CD8-positive, alpha-beta memory T cell (primary cell): Measurements from ENCODE around the gene ATP6V1F. TPM values are rescaled to one million over a fixed set of nuclear protein-coding genes. Genes with fewer than 3 reads are reported as not detected.

ENCODE experiments used
- CTCF ChIA-PET: fragments of 350-600 bp; sonication (Branson Sonifier 250); formaldehyde crosslinking; loops from one replicate; lab custom pipeline; 2021; ENCODE audit warnings: antibody characterized with exemption; lab: Charles Lee
- POLR2A ChIA-PET: fragments of 350-600 bp; sonication (Branson Sonifier 250); formaldehyde crosslinking; loops from one replicate; lab custom pipeline; 2021; ENCODE audit warnings: antibody characterized with exemption; lab: Charles Lee
- DNase-seq, 5 donors: peaks; one replicate each; pipeline versions ENCODE4 v3.0.0 to v3.0.0-alpha.2; 2020 to 2022; ENCODE audit warnings: mixed read lengths in 1 of 5
- H3K27ac ChIP-seq: one replicate; pipeline ENCODE4 v1.7.0; 2013; ENCODE audit warnings: low read depth, mild to moderate bottlenecking, low read length, moderate library complexity
- H3K27me3 ChIP-seq: 2 replicates; pipeline ENCODE4 v1.7.0; 2013; ENCODE audit warnings: low read length, mild to moderate bottlenecking; ENCODE audit not compliant: insufficient read depth, poor library complexity, severe bottlenecking
- H3K36me3 ChIP-seq: 2 replicates; pipeline ENCODE4 v1.7.0; 2013; ENCODE audit warnings: mild to moderate bottlenecking, low read length, moderate library complexity; ENCODE audit not compliant: insufficient read depth
- H3K4me1 ChIP-seq: 2 replicates; pipeline ENCODE4 v1.7.0; 2013; ENCODE audit warnings: mild to moderate bottlenecking, low read length, moderate library complexity; ENCODE audit not compliant: insufficient read depth
- H3K4me3 ChIP-seq: 2 replicates; pipeline ENCODE4 v1.7.0; 2013; ENCODE audit warnings: mild to moderate bottlenecking, low read length
- H3K9me3 ChIP-seq: 2 replicates; pipeline ENCODE4 v1.7.0; 2013; ENCODE audit warnings: mild to moderate bottlenecking, low read length
- H3K27ac Mint-ChIP-seq, 8 donors: one replicate each; pipeline ENCODE4 v1.8.0; 2020 to 2021; ENCODE audit warnings: mixed read lengths in 8 of 8, mild to moderate bottlenecking in 6 of 8, inconsistent platforms in 3 of 8, moderate library complexity in 3 of 8
- H3K27me3 Mint-ChIP-seq, 2 donors: one replicate each; pipeline ENCODE4 v1.8.0; 2020 to 2021; ENCODE audit warnings: mixed read lengths in 2 of 2, mild to moderate bottlenecking in 1 of 2, moderate library complexity in 1 of 2
- H3K36me3 Mint-ChIP-seq, 3 donors: one replicate each; pipeline ENCODE4 v1.8.0; 2020 to 2021; ENCODE audit warnings: mixed read lengths in 3 of 3, inconsistent platforms in 1 of 3, mild to moderate bottlenecking in 1 of 3
- H3K4me1 Mint-ChIP-seq, 3 donors: one replicate each; pipeline ENCODE4 v1.8.0; 2020 to 2021; ENCODE audit warnings: mixed read lengths in 3 of 3, inconsistent platforms in 1 of 3, mild to moderate bottlenecking in 1 of 3
- H3K4me3 Mint-ChIP-seq, 7 donors: one replicate each; pipeline ENCODE4 v1.8.0; 2020 to 2021; ENCODE audit warnings: mixed read lengths in 7 of 7, mild to moderate bottlenecking in 6 of 7, moderate library complexity in 4 of 7, inconsistent platforms in 2 of 7
- H3K9me3 Mint-ChIP-seq, 5 donors: one replicate each; pipeline ENCODE4 v1.8.0; 2020 to 2022; ENCODE audit warnings: mixed read lengths in 5 of 5, mild to moderate bottlenecking in 3 of 5, moderate library complexity in 2 of 5, inconsistent platforms in 1 of 5
- polyA plus RNA-seq: library from polyadenylated mRNA; unstranded; fragments of 300-500 nt; fragmentation: Illumina TruSeq; gene quantifications from one replicate; pipeline ENCODE4 v1.2.3, GENCODE V29; 2021
- total RNA-seq, 2 experiments: library from RNA; stranded (reverse); gene quantifications; one replicate each; pipeline ENCODE4 v1.2.3, GENCODE V29; 2021

The ATP6V1F gene
- total and polyA plus RNA-seq, 3 experiments from 2014 or later = 145 to 295 (median 147) TPM

- H3K36me3 ChIP-seq = no peaks in the 10 kb centered on the region
- no peaks in the 10 kb centered on the region for H3K9me3 ChIP-seq
- ChIA-PET POLR2A (no interaction called here), CTCF (interaction anchor here (1.1 to 2.9 kb wide), 4 partner anchors 16 to 188 kb away, joined by 3 to 17 read pairs (median 3); no protein-coding TSS in a partner anchor)
- no peaks in the 10 kb centered on the region for H3K36me3 Mint-ChIP-seq
- H3K27ac Mint-ChIP-seq = no peak overlapping the region
- no peaks in the 10 kb centered on the region for H3K4me1 ChIP-seq
- no peak overlapping the region for H3K4me3 Mint-ChIP-seq
- peaks cover 8 to 39% of the 10 kb centered on the region in 2 donors for H3K27me3 Mint-ChIP-seq
- H3K9me3 Mint-ChIP-seq = no peaks in the 10 kb centered on the region
- no peaks in the 10 kb centered on the region for H3K4me1 Mint-ChIP-seq
- no peak overlapping the region for H3K27ac ChIP-seq
- no peak for DNase-seq
- H3K27me3 ChIP-seq = no peaks in the 10 kb centered on the region
- no peak overlapping the region for H3K4me3 ChIP-seq
Measured at GRCh38 chr7:128903621-128904361, 41.1 kb downstream of the ATP6V1F start.

- ChIA-PET POLR2A (no interaction called here), CTCF (interaction anchor here (1.1 to 2.9 kb wide), 4 partner anchors 15 to 187 kb away, joined by 3 to 17 read pairs (median 3); no protein-coding TSS in a partner anchor)
- Histone ChIP-seq H3K27ac (no peak overlapping the region), H3K27me3 (no peaks in the 10 kb centered on the region), H3K4me1 (no peaks in the 10 kb centered on the region), H3K4me3 (no peak overlapping the region), H3K9me3 (no peaks in the 10 kb centered on the region), H3K36me3 (no peaks in the 10 kb centered on the region)
- Mint-ChIP-seq H3K27me3 (peaks cover 16 to 47% of the 10 kb centered on the region in 2 donors), H3K27ac (no peak overlapping the region), H3K9me3 (no peaks in the 10 kb centered on the region), H3K4me3 (no peak overlapping the region), H3K4me1 (no peaks in the 10 kb centered on the region), H3K36me3 (no peaks in the 10 kb centered on the region)
- DNase-seq = peak in 3 of 5 donors; percentile 45 to 59 (median 55)
Measured at GRCh38 chr7:128904381-128905197, 41.9 kb downstream of the ATP6V1F start.

DNA sequence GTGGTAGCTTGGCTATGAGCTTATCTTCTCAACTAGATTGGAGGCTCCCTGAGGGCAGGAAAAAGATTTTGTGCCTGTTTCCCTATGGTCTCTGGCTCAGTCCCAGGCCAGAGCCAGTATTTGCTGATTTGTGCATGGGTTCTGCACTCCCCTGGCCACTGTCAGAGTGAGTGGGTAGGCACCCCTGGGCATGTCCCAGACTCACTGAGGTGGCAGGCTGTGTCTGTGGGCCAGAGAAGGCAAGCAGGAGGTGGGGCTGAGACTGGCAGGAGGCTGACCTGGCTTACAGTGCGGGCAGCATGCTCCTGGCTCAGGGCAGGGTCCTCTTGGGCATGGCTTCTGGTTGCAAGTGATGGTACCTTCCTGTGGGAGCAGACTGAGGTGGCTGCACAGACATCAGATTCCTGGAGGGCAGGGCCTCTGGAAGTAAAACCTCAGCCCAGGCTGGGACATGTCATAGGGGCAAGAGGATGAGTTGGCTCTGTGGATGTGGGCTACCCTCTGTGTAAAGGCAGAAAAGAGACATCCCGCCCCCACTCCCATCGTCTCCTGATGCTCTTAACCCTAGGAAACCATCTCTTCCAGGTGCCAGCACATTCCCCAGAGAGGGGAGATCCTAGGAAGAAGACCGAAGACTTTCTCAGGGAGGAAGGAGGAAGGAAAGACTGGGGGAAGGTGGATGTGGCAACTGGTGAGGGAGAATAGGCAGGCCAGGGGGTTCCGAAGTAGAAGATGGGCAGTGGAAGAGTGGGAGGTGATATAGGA lies 43.5 kb downstream of the ATP6V1F start:
- no peaks in the 10 kb centered on the region for H3K9me3 Mint-ChIP-seq
- no peaks in the 10 kb centered on the region for H3K36me3 Mint-ChIP-seq

GRCh38 chr7:128906766-128907559 lies 44.3 kb downstream of the ATP6V1F start:
- Mint-ChIP-seq H3K27ac (no peak overlapping the region), H3K27me3 (peaks cover 28 to 63% of the 10 kb centered on the region in 2 donors), H3K36me3 (no peaks in the 10 kb centered on the region), H3K9me3 (no peaks in the 10 kb centered on the region), H3K4me3 (no peak overlapping the region), H3K4me1 (no peaks in the 10 kb centered on the region)
- no peak overlapping the region for H3K27ac ChIP-seq
- CTCF ChIA-PET = interaction anchor here (1.1 to 1.6 kb wide), 2 partner anchors 177 to 185 kb away, joined by 3 read pairs; no protein-coding TSS in a partner anchor
- H3K4me3 ChIP-seq = no peak overlapping the region
- no peaks in the 10 kb centered on the region for H3K36me3 ChIP-seq
- peak in 1 of 5 donors; percentile 29 for DNase-seq
- H3K27me3 ChIP-seq = peaks cover 3% of the 10 kb centered on the region
- H3K4me1 ChIP-seq = no peaks in the 10 kb centered on the region
- H3K9me3 ChIP-seq = no peaks in the 10 kb centered on the region
- POLR2A ChIA-PET = no interaction called here

More for the DNA sequence above, 43.5 kb downstream of the ATP6V1F start:
- Histone ChIP-seq H3K36me3 (no peaks in the 10 kb centered on the region), H3K4me3 (no peak overlapping the region), H3K4me1 (no peaks in the 10 kb centered on the region), H3K27ac (no peak overlapping the region), H3K27me3 (no peaks in the 10 kb centered on the region), H3K9me3 (no peaks in the 10 kb centered on the region)
- Mint-ChIP-seq H3K4me1 (no peaks in the 10 kb centered on the region), H3K27ac (no peak overlapping the region), H3K4me3 (no peak overlapping the region), H3K27me3 (peaks cover 24 to 57% of the 10 kb centered on the region in 2 donors)
- ChIA-PET POLR2A (no interaction called here), CTCF (interaction anchor here (1.1 kb wide), 1 partner anchor 186 kb away, joined by 3 read pairs; no protein-coding TSS in a partner anchor)
- peak in 1 of 5 donors; percentile 20 for DNase-seq

DNA sequence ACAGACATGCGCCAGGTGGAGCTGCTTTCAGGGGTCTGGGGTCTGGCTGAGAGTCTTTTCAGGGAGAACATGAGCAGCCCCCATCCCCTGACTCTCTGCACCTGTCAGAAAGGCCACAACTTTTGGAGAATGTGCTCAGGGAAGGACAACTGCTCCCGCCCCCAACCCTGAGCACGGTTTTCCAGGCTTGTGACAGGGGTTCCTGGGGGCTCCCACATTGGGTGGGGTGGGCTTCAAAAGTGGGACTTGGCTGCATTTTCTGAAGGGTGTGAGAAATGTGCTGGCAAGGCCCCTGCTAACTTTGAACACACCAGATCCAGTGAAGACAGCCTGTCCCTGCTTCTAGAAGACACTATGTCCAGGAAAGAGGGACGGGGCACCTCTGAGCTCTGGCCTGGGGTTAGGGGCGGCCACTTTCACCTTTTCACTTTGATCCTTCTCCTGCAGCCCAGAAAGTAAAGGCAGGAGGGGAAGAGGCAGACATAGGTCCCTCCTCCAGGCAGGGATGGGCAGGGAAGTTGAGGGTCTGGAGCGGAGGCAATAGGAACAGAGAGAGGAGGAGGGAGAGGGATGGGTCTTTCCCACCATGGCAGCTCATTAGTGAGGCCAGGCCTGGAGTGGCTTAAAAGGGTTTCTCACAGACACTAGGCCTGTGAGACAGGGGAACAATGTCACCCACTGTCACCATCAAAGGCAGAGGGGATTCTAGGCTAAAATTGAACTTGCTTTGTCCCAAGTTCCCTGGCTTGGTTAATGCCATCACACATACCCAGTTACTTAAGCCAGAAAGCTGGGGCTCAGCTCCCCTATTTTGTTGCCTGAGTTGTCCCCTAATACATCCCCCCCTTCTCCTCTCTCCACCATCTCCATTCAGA lies 46.3 kb downstream of the ATP6V1F start:
- H3K27me3 ChIP-seq = peaks cover 7% of the 10 kb centered on the region
- no peak overlapping the region for H3K27ac ChIP-seq
- Mint-ChIP-seq H3K36me3 (no peaks in the 10 kb centered on the region), H3K4me1 (no peaks in the 10 kb centered on the region), H3K4me3 (no peak overlapping the region), H3K27me3 (peaks cover 33 to 62% of the 10 kb centered on the region in 2 donors), H3K9me3 (no peaks in the 10 kb centered on the region), H3K27ac (no peak overlapping the region)
- ChIA-PET CTCF (interaction anchor here (0.9 to 2.1 kb wide), 4 partner anchors 25 to 183 kb away, joined by 3 to 5 read pairs (median 4); no protein-coding TSS in a partner anchor), POLR2A (no interaction called here)
- H3K4me3 ChIP-seq = no peak overlapping the region
- H3K36me3 ChIP-seq = no peaks in the 10 kb centered on the region
- DNase-seq = peak in 1 of 5 donors; percentile 16
- no peaks in the 10 kb centered on the region for H3K4me1 ChIP-seq
- no peaks in the 10 kb centered on the region for H3K9me3 ChIP-seq

GRCh38 chr7:128909625-128910568 lies 47.2 kb downstream of the ATP6V1F start:
- ChIA-PET POLR2A (no interaction called here), CTCF (interaction anchor here (0.9 to 2.1 kb wide), 4 partner anchors 26 to 254 kb away, joined by 3 to 5 read pairs (median 4); no protein-coding TSS in a partner anchor)
- Mint-ChIP-seq H3K27me3 (peaks cover 35 to 63% of the 10 kb centered on the region in 2 donors), H3K36me3 (no peaks in the 10 kb centered on the region), H3K4me1 (peaks cover 3 to 8% (median 8%) of the 10 kb centered on the region in 3 donors), H3K27ac (peak overlapping the region in 1 of 8 donors; percentile 1), H3K9me3 (no peaks in the 10 kb centered on the region), H3K4me3 (no peak overlapping the region)
- H3K27me3 ChIP-seq = peaks cover 16% of the 10 kb centered on the region
- peak in 1 of 5 donors; percentile 36 for DNase-seq
- no peak overlapping the region for H3K4me3 ChIP-seq
- no peaks in the 10 kb centered on the region for H3K9me3 ChIP-seq
- no peak overlapping the region for H3K27ac ChIP-seq
- H3K36me3 ChIP-seq = no peaks in the 10 kb centered on the region
- no peaks in the 10 kb centered on the region for H3K4me1 ChIP-seq
